HG02885 (cell line): ENCODE measurements around the gene C11orf68.

Experiments
- ATAC-seq: cut with Tn5 transposase; IDR thresholded peaks from one replicate; pipeline ENCODE4 v1.9.1; 2021; ENCODE audit warnings: mild to moderate bottlenecking; ENCODE audit not compliant: unreplicated experiment, poor library complexity

Gene C11orf68

GRCh38 chr11:65945430-65945911 lies 26.6 kb upstream of the C11orf68 start, which contains the start of gene TSGA10IP:
Gene TSGA10IP (plus strand): TSS chr11:65945480. CDS start chr11:65945676, 196 bp downstream.
- no peak for ATAC-seq

- no peak for ATAC-seq
Observed at GRCh38 chr11:65944767-65945166, 25.9 kb upstream of the C11orf68 start.

- no peak for ATAC-seq
Observed at GRCh38 chr11:65944191-65944590, 25.3 kb upstream of the C11orf68 start.

- no peak for ATAC-seq
Observed at GRCh38 chr11:65942531-65942930, 23.7 kb upstream of the C11orf68 start.

- ATAC-seq, result no peak
Observed at GRCh38 chr11:65941720-65942310, 23.0 kb upstream of the C11orf68 start.

GRCh38 chr11:65937766-65938165 lies 18.9 kb upstream of the C11orf68 start:
- no peak for ATAC-seq

GRCh38 chr11:65934014-65934413 lies 15.2 kb upstream of the C11orf68 start:
- ATAC-seq, result no peak

GRCh38 chr11:65932558-65932919 lies 13.7 kb upstream of the C11orf68 start:
- ATAC-seq, result no peak

- ATAC-seq, result no peak
Observed at GRCh38 chr11:65931773-65932557, 13.1 kb upstream of the C11orf68 start.

- no peak for ATAC-seq
Observed at GRCh38 chr11:65928667-65929066, 9.8 kb upstream of the C11orf68 start.

- ATAC-seq, result peak; percentile 52
Observed at GRCh38 chr11:65927904-65928397, 9.1 kb upstream of the C11orf68 start.

- ATAC-seq, result no peak
Observed at GRCh38 chr11:65925397-65925796, 6.5 kb upstream of the C11orf68 start.

GRCh38 chr11:65922565-65922964 lies 3.7 kb upstream of the C11orf68 start:
- ATAC-seq, result no peak

GRCh38 chr11:65921876-65922275 lies 3.0 kb upstream of the C11orf68 start:
- no peak for ATAC-seq

- ATAC-seq, result no peak
Observed at GRCh38 chr11:65921033-65921555, 2.2 kb upstream of the C11orf68 start.

GRCh38 chr11:65920372-65920802 lies 1.5 kb upstream of the C11orf68 start:
- ATAC-seq, result no peak

GRCh38 chr11:65919573-65920371 lies 910 bp upstream of the C11orf68 start:
- ATAC-seq, result peak; percentile 46

- peak; percentile 86 for ATAC-seq
Observed at GRCh38 chr11:65919141-65919572, 295 bp upstream of the C11orf68 start, which contains the start of gene DRAP1. Gene DRAP1 (plus strand): TSS chr11:65919426. CDS start chr11:65919502, 76 bp downstream.

- ATAC-seq, result no peak
Observed at GRCh38 chr11:65917434-65918210, 1.2 kb downstream of the C11orf68 start.

- ATAC-seq, result no peak
Observed at GRCh38 chr11:65917077-65917433, 1.8 kb downstream of the C11orf68 start.
